GM12801 (cell line): ENCODE results near the gene TRIM43B.

Source experiments
- CTCF ChIP-seq: IDR thresholded peaks from one replicate; pipeline ENCODE4 v1.5.1; 2011; ENCODE audit warnings: control low read depth; ENCODE audit not compliant: insufficient read length; ENCODE audit errors: extremely low read depth

Gene TRIM43B

GRCh38 chr2:95509408-95509807, 24.9 kb upstream of the TRIM43B start:
- TF ChIP-seq CTCF, result no peak

GRCh38 chr2:95505222-95505621, 20.7 kb upstream of the TRIM43B start:
- no peak for TF ChIP-seq CTCF

- no peak for TF ChIP-seq CTCF
Observed at GRCh38 chr2:95500854-95501253, 16.3 kb upstream of the TRIM43B start.
